DOHH2 (cell line): Measurements from ENCODE around the gene METTL3.

Source experiments
- CTCF ChIP-seq: fragments of 200-600 bp; sonication (generic); IDR thresholded peaks from one replicate; pipeline ENCODE4 v1.5.1; 2014; ENCODE audit warnings: antibody characterized with exemption, mild to moderate bottlenecking, low read depth, low read length; ENCODE audit not compliant: poor library complexity, severe bottlenecking
- EZH2phosphoT487 ChIP-seq: fragments of 200-600 bp; sonication (generic); IDR thresholded peaks from 2 replicates; pipeline ENCODE4 v1.6.1; 2017; ENCODE audit warnings: borderline replicate concordance, mild to moderate bottlenecking, antibody characterized with exemption, low read length, moderate library complexity, mixed read lengths

GRCh38 chr14:21514341-21514740 lies 3.2 kb upstream of the METTL3 start:
- no peak for TF ChIP-seq CTCF
- TF ChIP-seq EZH2phosphoT487, result no peak
